ENCODE measurements around the gene VWA1. TPM values are rescaled to one million over a fixed set of nuclear protein-coding genes. Genes with fewer than 3 reads are reported as not detected.

VWA1 gene
- total and polyA plus RNA-seq, 10 of the 15 experiments (the other 5 are each of a cell fraction or from before 2014, with no cell fraction given), result 0.02 to 1.7 (median 0.32) TPM; not detected in 2

DNA sequence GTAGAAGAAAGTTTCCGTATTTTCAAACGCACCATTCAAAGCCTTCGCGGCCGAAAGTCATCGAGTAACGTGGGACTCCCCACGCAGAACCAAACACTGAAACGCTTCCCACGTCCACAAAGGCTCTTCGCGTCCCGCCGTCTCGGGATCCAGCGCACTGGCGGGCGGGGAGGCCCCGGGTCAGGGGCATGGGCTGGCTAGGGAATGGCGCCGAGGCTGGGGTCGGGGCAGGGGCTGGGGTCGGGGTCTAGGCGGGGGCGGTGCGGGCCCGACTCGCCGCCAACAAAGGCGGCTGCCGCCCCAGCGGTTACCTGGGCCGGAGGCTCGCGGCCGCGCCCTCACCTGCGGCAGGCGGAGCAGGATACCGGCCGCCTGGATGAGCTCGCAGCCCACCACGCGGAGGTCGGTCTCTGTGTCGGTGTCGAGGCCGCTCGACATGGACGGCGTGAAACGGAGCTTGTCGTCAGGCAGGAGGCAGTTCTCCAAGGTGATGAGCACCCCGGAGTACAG, 36.8 kb upstream of the VWA1 start:
- TF ChIP-seq, protein P1, sequence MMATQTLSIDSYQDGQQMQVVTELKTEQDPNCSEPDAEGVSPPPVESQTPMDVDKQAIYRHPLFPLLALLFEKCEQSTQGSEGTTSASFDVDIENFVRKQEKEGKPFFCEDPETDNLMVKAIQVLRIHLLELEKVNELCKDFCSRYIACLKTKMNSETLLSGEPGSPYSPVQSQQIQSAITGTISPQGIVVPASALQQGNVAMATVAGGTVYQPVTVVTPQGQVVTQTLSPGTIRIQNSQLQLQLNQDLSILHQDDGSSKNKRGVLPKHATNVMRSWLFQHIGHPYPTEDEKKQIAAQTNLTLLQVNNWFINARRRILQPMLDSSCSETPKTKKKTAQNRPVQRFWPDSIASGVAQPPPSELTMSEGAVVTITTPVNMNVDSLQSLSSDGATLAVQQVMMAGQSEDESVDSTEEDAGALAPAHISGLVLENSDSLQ (IDR thresholded peaks at IDR 0.05), result no peak
- TF ChIP-seq EGR1 (IDR thresholded peaks at IDR 0.05; ENCODE audit: borderline replicate concordance in 1 of 2, low read depth in 2 of 2, low read length in 2 of 2) (peak in 1 of 2 experiments; percentile 46; a peak in 2 of 3 replicates), NBN (IDR thresholded peaks at IDR 0.05) (no peak), GATAD2B (conservative IDR thresholded peaks at IDR 0.05; ENCODE audit: low read depth) (no peak), ASH2L (IDR thresholded peaks at IDR 0.05; ENCODE audit: borderline replicate concordance, low read depth) (0 out of 2 replicates have a peak, but pooled peaks have one; percentile 31), CBX3 (IDR thresholded peaks at IDR 0.05; ENCODE audit: borderline replicate concordance, low read depth) (no peak)
- TF ChIP-seq, protein P2, sequence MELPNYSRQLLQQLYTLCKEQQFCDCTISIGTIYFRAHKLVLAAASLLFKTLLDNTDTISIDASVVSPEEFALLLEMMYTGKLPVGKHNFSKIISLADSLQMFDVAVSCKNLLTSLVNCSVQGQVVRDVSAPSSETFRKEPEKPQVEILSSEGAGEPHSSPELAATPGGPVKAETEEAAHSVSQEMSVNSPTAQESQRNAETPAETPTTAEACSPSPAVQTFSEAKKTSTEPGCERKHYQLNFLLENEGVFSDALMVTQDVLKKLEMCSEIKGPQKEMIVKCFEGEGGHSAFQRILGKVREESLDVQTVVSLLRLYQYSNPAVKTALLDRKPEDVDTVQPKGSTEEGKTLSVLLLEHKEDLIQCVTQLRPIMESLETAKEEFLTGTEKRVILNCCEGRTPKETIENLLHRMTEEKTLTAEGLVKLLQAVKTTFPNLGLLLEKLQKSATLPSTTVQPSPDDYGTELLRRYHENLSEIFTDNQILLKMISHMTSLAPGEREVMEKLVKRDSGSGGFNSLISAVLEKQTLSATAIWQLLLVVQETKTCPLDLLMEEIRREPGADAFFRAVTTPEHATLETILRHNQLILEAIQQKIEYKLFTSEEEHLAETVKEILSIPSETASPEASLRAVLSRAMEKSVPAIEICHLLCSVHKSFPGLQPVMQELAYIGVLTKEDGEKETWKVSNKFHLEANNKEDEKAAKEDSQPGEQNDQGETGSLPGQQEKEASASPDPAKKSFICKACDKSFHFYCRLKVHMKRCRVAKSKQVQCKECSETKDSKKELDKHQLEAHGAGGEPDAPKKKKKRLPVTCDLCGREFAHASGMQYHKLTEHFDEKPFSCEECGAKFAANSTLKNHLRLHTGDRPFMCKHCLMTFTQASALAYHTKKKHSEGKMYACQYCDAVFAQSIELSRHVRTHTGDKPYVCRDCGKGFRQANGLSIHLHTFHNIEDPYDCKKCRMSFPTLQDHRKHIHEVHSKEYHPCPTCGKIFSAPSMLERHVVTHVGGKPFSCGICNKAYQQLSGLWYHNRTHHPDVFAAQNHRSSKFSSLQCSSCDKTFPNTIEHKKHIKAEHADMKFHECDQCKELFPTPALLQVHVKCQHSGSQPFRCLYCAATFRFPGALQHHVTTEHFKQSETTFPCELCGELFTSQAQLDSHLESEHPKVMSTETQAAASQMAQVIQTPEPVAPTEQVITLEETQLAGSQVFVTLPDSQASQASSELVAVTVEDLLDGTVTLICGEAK (IDR thresholded peaks at IDR 0.05; ENCODE audit: borderline replicate concordance), result no peak
- TF ChIP-seq, protein P3, sequence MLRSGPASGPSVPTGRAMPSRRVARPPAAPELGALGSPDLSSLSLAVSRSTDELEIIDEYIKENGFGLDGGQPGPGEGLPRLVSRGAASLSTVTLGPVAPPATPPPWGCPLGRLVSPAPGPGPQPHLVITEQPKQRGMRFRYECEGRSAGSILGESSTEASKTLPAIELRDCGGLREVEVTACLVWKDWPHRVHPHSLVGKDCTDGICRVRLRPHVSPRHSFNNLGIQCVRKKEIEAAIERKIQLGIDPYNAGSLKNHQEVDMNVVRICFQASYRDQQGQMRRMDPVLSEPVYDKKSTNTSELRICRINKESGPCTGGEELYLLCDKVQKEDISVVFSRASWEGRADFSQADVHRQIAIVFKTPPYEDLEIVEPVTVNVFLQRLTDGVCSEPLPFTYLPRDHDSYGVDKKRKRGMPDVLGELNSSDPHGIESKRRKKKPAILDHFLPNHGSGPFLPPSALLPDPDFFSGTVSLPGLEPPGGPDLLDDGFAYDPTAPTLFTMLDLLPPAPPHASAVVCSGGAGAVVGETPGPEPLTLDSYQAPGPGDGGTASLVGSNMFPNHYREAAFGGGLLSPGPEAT (IDR thresholded peaks at IDR 0.05; ENCODE audit: low read depth), result no peak
- in situ Hi-C loops (cut with MboI) (no loop called here), intact Hi-C loops (cut with micrococcal nuclease; ENCODE audit: unreplicated experiment) (loop anchor here (2.0 kb wide), 2 partner anchors 42 to 50 kb away; partner anchors contain the start of gene DVL1)
- WGBS (ENCODE audit: insufficient coverage, insufficient replicate concordance, low lambda C conversion rate, missing lambda C conversion rate), result under 1% methylated on average over 44 of the region's 54 CpGs
- Histone ChIP-seq H3K36me3 (ENCODE audit: control insufficient read depth in 2 of 2, insufficient read depth in 2 of 2, low read length in 1 of 2) (peaks cover 23 to 31% of the 10 kb centered on the region in 2 experiments), H3K4me1 (ENCODE audit: control insufficient read depth, insufficient read depth, low read length) (peaks cover 26% of the 10 kb centered on the region), H3K4me3 (peak overlapping the region; percentile 91), H3K9ac (ENCODE audit: control insufficient read depth, insufficient read depth, low read length) (peak overlapping the region; percentile 80), H4K20me1 (ENCODE audit: control insufficient read depth, insufficient read depth) (no peaks in the 10 kb centered on the region; the same call in 1 of the 2 replicates), H3K9me3 (replicated peaks; ENCODE audit: control insufficient read depth, insufficient read depth, low read length) (no peaks in the 10 kb centered on the region), H3K27ac (ENCODE audit: control insufficient read depth, insufficient read depth) (peak overlapping the region; percentile 84), H3K4me2 (ENCODE audit: control insufficient read depth, insufficient read depth) (peak overlapping the region; percentile 58; the same call in 1 of the 2 replicates), H2AFZ (ENCODE audit: control insufficient read depth, low read depth, low read length) (peak overlapping the region; percentile 86), H3K27me3 (replicated peaks in 1 of 2; ENCODE audit: control insufficient read depth in 2 of 2, insufficient read depth in 2 of 2, low read length in 1 of 2) (no peaks in the 10 kb centered on the region), H3K79me2 (ENCODE audit: control insufficient read depth, insufficient read depth, low read length) (peaks cover 57% of the 10 kb centered on the region)
- peak; percentile 1 for ATAC-seq
- BruUV-seq (replicated peaks), result no TSS peak
- ChIA-PET RAD21 (ENCODE audit: unreplicated experiment) (interaction anchor here (1.0 kb wide), 2 partner anchors 24 to 26 kb away, joined by 3 to 4 read pairs; partner anchors contain the start of gene AURKAIP1), CTCF (interaction anchor here (0.8 to 2.7 kb wide), 10 partner anchors 9 to 107 kb away, joined by 3 to 6 read pairs (median 4); no protein-coding TSS in a partner anchor), POLR2A (interaction anchor here (0.6 to 2.2 kb wide), 14 partner anchors 9 to 510 kb away, joined by 3 to 17 read pairs (median 4); partner anchors contain the start of genes AURKAIP1 and MRPL20), SMC1A (ENCODE audit: uncharacterized antibody, unreplicated experiment) (interaction anchor here (0.8 to 1.4 kb wide), 3 partner anchors 12 to 107 kb away, joined by 3 read pairs; no protein-coding TSS in a partner anchor)
- FAIRE-seq, result no peak
- no peak for DNase-seq (ENCODE audit: low read depth, low spot score)
